AG04450 (cell line): ENCODE data around the gene YPEL1. TPM values are rescaled to one million over a fixed set of nuclear protein-coding genes. Genes with fewer than 3 reads are reported as not detected.
"Not testable (repeated sequence)": the region's sequence is repeated elsewhere in the genome, so short reads cannot be mapped to it uniquely, and the experiment has no call there.

Source experiments
- CTCF ChIA-PET: fragments of 300-600, 350-600 bp; formaldehyde crosslinking; extraction: SDS; loops from one replicate; lab custom pipeline; 2022; ENCODE audit warnings: antibody characterized with exemption, inconsistent platforms; lab: Charles Lee
- POLR2A ChIA-PET: fragments of 350-600 bp; formaldehyde crosslinking; extraction: SDS; loops from one replicate; lab custom pipeline; 2021; ENCODE audit warnings: antibody characterized with exemption, inconsistent platforms; lab: Yijun Ruan, JAX
- DNase-seq: peaks from one replicate; pipeline ENCODE4 v3.0.0-alpha.2; 2011; ENCODE audit warnings: low read depth, low spot score
- H3K27ac ChIP-seq: one replicate; pipeline ENCODE4 v1.5.1; 2012; ENCODE audit warnings: low read depth, low read length, control low read depth
- H3K27me3 ChIP-seq: one replicate; pipeline ENCODE4 v1.6.0; 2012; ENCODE audit warnings: low read length; ENCODE audit not compliant: control insufficient read depth, insufficient read depth
- H3K4me3 ChIP-seq: 2 replicates; pipeline ENCODE4 v1.5.1; 2011; ENCODE audit warnings: mild to moderate bottlenecking, low read depth, low read length, control low read depth
- H3K9me3 ChIP-seq: 2 replicates; pipeline ENCODE4 v1.5.1; 2012; ENCODE audit warnings: low read length; ENCODE audit not compliant: control insufficient read depth, insufficient read depth
- CTCF ChIP-seq: IDR thresholded peaks from 2 replicates; pipeline ENCODE4 v1.5.1; 2011; ENCODE audit warnings: low read depth, low read length, control low read depth, inconsistent platforms
- polyA plus RNA-seq: library from polyadenylated mRNA; depleted of rRNA; stranded (reverse); fragments of >200 nt; gene quantifications from 2 replicates; pipeline ENCODE4 v1.2.3, GENCODE V29; 2011

YPEL1 gene
- polyA plus RNA-seq, 1 experiment = 5.5 TPM

- ChIA-PET CTCF (no interaction called here), POLR2A (no interaction called here)
- no peaks in the 10 kb centered on the region for H3K27me3 ChIP-seq
- no peaks in the 10 kb centered on the region for H3K9me3 ChIP-seq
- DNase-seq = no peak
- TF ChIP-seq CTCF = no peak
- H3K27ac ChIP-seq = no peak overlapping the region
- no peak overlapping the region for H3K4me3 ChIP-seq
Observed at GRCh38 chr22:21726650-21727049, 8.9 kb downstream of the YPEL1 start.

GRCh38 chr22:21725956-21726649 lies 9.5 kb downstream of the YPEL1 start:
- ChIA-PET POLR2A (no interaction called here), CTCF (no interaction called here)
- no peaks in the 10 kb centered on the region for H3K27me3 ChIP-seq
- no peaks in the 10 kb centered on the region for H3K9me3 ChIP-seq
- no peak overlapping the region for H3K27ac ChIP-seq
- TF ChIP-seq CTCF = no peak
- no peak overlapping the region for H3K4me3 ChIP-seq
- DNase-seq = no peak

DNA sequence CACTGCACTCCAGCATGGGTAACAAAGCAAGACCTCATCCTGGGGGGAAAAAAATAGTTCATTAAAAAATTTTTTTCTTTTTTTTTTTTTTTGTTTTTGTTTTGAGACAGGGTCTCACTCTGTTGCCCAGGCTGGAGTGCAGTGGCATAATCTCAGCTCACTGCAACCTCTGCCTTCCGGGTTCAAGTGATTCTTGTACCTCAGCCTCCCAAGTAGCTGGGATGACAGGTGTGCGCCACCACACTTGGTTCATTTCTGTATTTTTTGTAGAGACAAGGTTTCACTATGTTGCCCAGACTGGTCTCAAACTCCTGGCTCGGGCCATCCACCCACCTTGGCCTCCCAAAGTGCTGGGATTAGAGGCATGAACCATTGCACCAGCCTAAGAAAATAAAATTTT lies 11.1 kb downstream of the YPEL1 start:
- DNase-seq, H3K27ac ChIP-seq, H3K9me3 ChIP-seq, POLR2A ChIA-PET, H3K27me3 ChIP-seq, H3K4me3 ChIP-seq: not testable (repeated sequence)
- CTCF ChIA-PET = interaction anchor here (1.3 kb wide), 1 partner anchor 11 kb away, joined by 3 read pairs; no protein-coding TSS in a partner anchor

- DNase-seq, H3K9me3 ChIP-seq, H3K27me3 ChIP-seq, POLR2A ChIA-PET, H3K27ac ChIP-seq, H3K4me3 ChIP-seq, CTCF ChIA-PET: not testable (repeated sequence)
Observed at GRCh38 chr22:21721195-21721852, 14.3 kb downstream of the YPEL1 start.

DNA sequence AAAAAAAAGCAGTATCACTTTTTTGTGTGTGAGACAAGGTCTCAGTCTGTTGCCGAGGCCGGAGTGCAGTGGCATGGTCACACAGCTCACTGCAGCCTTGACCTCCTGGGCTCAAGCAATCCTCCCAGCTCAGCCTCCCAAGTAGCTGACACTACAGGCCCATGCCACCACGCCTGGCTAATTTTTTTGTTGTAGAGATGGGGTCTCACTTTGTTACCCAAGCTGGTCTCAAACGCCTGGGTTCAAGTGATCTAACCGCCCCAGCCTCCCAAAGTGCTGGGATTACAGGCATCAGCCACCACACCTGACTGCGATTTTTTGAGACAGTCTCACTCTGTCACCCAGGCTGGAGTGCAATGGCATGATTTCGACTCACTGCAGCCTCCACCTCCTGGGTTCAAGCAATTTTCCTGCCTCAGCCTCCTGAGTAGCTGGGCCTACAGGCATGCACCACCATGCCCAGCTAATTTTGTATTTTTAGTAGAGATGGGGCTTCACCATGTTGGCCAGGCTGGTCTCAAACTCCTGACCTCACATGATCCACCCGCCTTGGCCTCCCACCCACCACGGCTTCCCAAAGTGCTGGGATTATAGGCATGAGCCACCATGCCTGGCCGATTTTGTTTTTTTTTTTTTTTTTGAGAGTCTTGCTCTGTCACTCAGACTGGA lies 15.3 kb downstream of the YPEL1 start:
- CTCF ChIA-PET = interaction anchor here (0.7 kb wide), 1 partner anchor 14 kb away, joined by 3 read pairs; no protein-coding TSS in a partner anchor
- H3K4me3 ChIP-seq, H3K27me3 ChIP-seq, H3K27ac ChIP-seq, DNase-seq, H3K9me3 ChIP-seq: not testable (repeated sequence)
- POLR2A ChIA-PET = interaction anchor here (0.6 to 0.7 kb wide), 2 partner anchors 50 to 189 kb away, joined by 4 to 6 read pairs; no protein-coding TSS in a partner anchor

GRCh38 chr22:21719024-21719423 lies 16.6 kb downstream of the YPEL1 start:
- POLR2A ChIA-PET = interaction anchor here (0.8 kb wide), 1 partner anchor 17 kb away, joined by 3 read pairs; no protein-coding TSS in a partner anchor
- CTCF ChIA-PET = interaction anchor here (0.8 to 1.3 kb wide), 3 partner anchors 14 to 234 kb away, joined by 3 to 6 read pairs (median 3); no protein-coding TSS in a partner anchor
- Histone ChIP-seq H3K4me3 (no peak overlapping the region), H3K27me3 (no peaks in the 10 kb centered on the region), H3K27ac (no peak overlapping the region), H3K9me3 (no peaks in the 10 kb centered on the region)
- no peak for DNase-seq
- TF ChIP-seq CTCF = no peak
